ENCODE measurements around the gene CHST8.

The CHST8 gene

GRCh38 chr19:33772102-33772857, 150.5 kb downstream of the CHST8 start:
- DNase-seq = no peak

GRCh38 chr19:33772858-33773180, 151.1 kb downstream of the CHST8 start:
- DNase-seq = no peak

- DNase-seq = no peak
These were observed 152.2 kb downstream of the CHST8 start for GRCh38 chr19:33773704-33774624.

GRCh38 chr19:33774751-33775150, 153.0 kb downstream of the CHST8 start:
- no peak for DNase-seq

GRCh38 chr19:33775731-33776487, 154.2 kb downstream of the CHST8 start:
- no peak for DNase-seq

- no peak for DNase-seq
These were observed 155.6 kb downstream of the CHST8 start for GRCh38 chr19:33777351-33777750.

- no peak for DNase-seq
These were observed 156.0 kb downstream of the CHST8 start for GRCh38 chr19:33777753-33778088.

GRCh38 chr19:33778089-33778791, 156.5 kb downstream of the CHST8 start:
- peak; percentile 64 for DNase-seq

- DNase-seq = no peak
These were observed 158.1 kb downstream of the CHST8 start for GRCh38 chr19:33779849-33780248.

GRCh38 chr19:33780251-33780650, 158.5 kb downstream of the CHST8 start:
- DNase-seq = no peak

GRCh38 chr19:33780746-33781145, 159.0 kb downstream of the CHST8 start:
- no peak for DNase-seq

GRCh38 chr19:33781415-33781935, 159.7 kb downstream of the CHST8 start:
- no peak for DNase-seq

- DNase-seq = no peak
These were observed 160.2 kb downstream of the CHST8 start for GRCh38 chr19:33781996-33782395.

GRCh38 chr19:33784432-33784831, 162.7 kb downstream of the CHST8 start:
- no peak for DNase-seq

- no peak for DNase-seq
These were observed 164.0 kb downstream of the CHST8 start for GRCh38 chr19:33785795-33786194.

- DNase-seq = no peak
These were observed 166.9 kb downstream of the CHST8 start for GRCh38 chr19:33788676-33789075.

GRCh38 chr19:33789344-33789743, 167.6 kb downstream of the CHST8 start:
- DNase-seq = no peak

- no peak for DNase-seq
These were observed 173.1 kb downstream of the CHST8 start for GRCh38 chr19:33794683-33795369.

GRCh38 chr19:33795370-33796163, 173.8 kb downstream of the CHST8 start:
- peak; percentile 77 for DNase-seq

GRCh38 chr19:33796164-33796875, 174.6 kb downstream of the CHST8 start, which contains the start of gene KCTD15:
Gene KCTD15, plus strand, starts transcription at chr19:33796870. Its CDS starts 3,585 bp downstream, at chr19:33800455.
- DNase-seq = peak; percentile 54
